GM23338 (cell line): ENCODE measurements around the gene AUH. TPM values are rescaled to one million over a fixed set of nuclear protein-coding genes. Genes with fewer than 3 reads are reported as not detected.

ENCODE experiments used
- ATAC-seq: fragments of 200-7000 bp; cut with Tn5 transposase; 3 replicates; pipeline ENCODE4 v1.9.1; 2020
- DNase-seq: peaks from one replicate; pipeline ENCODE4 v3.0.0-alpha.2; 2015; ENCODE audit warnings: low spot score
- H2AFZ ChIP-seq: fragments of 200-600 bp; sonication (generic); 2 replicates; pipeline ENCODE4 v1.8.0; 2016; ENCODE audit warnings: antibody characterized with exemption, mild to moderate bottlenecking, moderate library complexity
- H3F3A ChIP-seq: fragments of 200-600 bp; sonication (generic); replicated peaks from 2 replicates; pipeline ENCODE4 v1.8.0; 2017; ENCODE audit warnings: antibody characterized with exemption, mixed run types, low read depth
- H3K27ac ChIP-seq: fragments of 200-600 bp; sonication (generic); 2 replicates; pipeline ENCODE4 v1.6.1; 2016; ENCODE audit warnings: low read depth
- H3K27me3 ChIP-seq: fragments of 200-600 bp; sonication (generic); 2 replicates; pipeline ENCODE4 v1.8.0; 2016; ENCODE audit warnings: mild to moderate bottlenecking, mixed run types, moderate library complexity; ENCODE audit not compliant: insufficient read depth
- H3K36me3 ChIP-seq: fragments of 200-600 bp; sonication (generic); 2 replicates; pipeline ENCODE4 v1.8.0; 2016; ENCODE audit warnings: mild to moderate bottlenecking; ENCODE audit not compliant: insufficient read depth
- H3K4me1 ChIP-seq: fragments of 200-600 bp; sonication (generic); 2 replicates; pipeline ENCODE4 v1.8.0; 2016; ENCODE audit warnings: mild to moderate bottlenecking, moderate library complexity; ENCODE audit not compliant: insufficient read depth
- H3K4me2 ChIP-seq: fragments of 200-600 bp; sonication (generic); 2 replicates; pipeline ENCODE4 v1.7.1; 2017; ENCODE audit warnings: mixed run types
- H3K4me3 ChIP-seq: fragments of 200-600 bp; sonication (generic); 2 replicates; pipeline ENCODE4 v1.6.1; 2016; ENCODE audit warnings: mixed run types
- H3K79me2 ChIP-seq: fragments of 200-600 bp; sonication (generic); replicated peaks from 2 replicates; pipeline ENCODE4 v1.8.0; 2017; ENCODE audit warnings: mild to moderate bottlenecking; ENCODE audit not compliant: insufficient read depth
- H3K9me2 ChIP-seq: fragments of 200-600 bp; sonication (generic); 2 replicates; pipeline ENCODE4 v1.8.0; 2017; ENCODE audit not compliant: insufficient read depth
- H4K20me1 ChIP-seq: fragments of 200-600 bp; sonication (generic); replicated peaks from 2 replicates; pipeline ENCODE4 v1.8.0; 2017; ENCODE audit warnings: mild to moderate bottlenecking; ENCODE audit not compliant: insufficient read depth
- H3K27ac Mint-ChIP-seq: 2 replicates; pipeline ENCODE4 v1.8.0; 2020; ENCODE audit warnings: inconsistent platforms, mild to moderate bottlenecking, moderate library complexity, mixed read lengths
- H3K27me3 Mint-ChIP-seq: 3 replicates; pipeline ENCODE4 v1.8.0; 2022; ENCODE audit warnings: low read depth, mild to moderate bottlenecking, moderate library complexity, mixed read lengths, inconsistent platforms; ENCODE audit not compliant: insufficient read depth, poor library complexity
- H3K36me3 Mint-ChIP-seq: 3 replicates; pipeline ENCODE4 v1.8.0; 2021; ENCODE audit warnings: low read depth, mild to moderate bottlenecking, inconsistent platforms, moderate library complexity, mixed read lengths
- H3K4me1 Mint-ChIP-seq: 3 replicates; pipeline ENCODE4 v1.8.0; 2020; ENCODE audit warnings: mild to moderate bottlenecking, inconsistent platforms, mixed read lengths
- H3K4me3 Mint-ChIP-seq: 3 replicates; pipeline ENCODE4 v1.8.0; 2021; ENCODE audit warnings: moderate library complexity, mild to moderate bottlenecking, inconsistent platforms, mixed read lengths
- H3K9me3 Mint-ChIP-seq: 3 replicates; pipeline ENCODE4 v1.8.0; 2020; ENCODE audit warnings: moderate library complexity, mild to moderate bottlenecking, inconsistent platforms, mixed read lengths
- CREB1 ChIP-seq: fragments of 250-450 bp; sonication (Bioruptor Pico); IDR thresholded peaks from 2 replicates; pipeline ENCODE4 v1.5.0; 2020; ENCODE audit warnings: low read depth, mild to moderate bottlenecking, moderate library complexity
- EZH2 ChIP-seq: fragments of 200-600 bp; sonication (generic); IDR thresholded peaks from one replicate; pipeline ENCODE4 v1.8.0; 2017; ENCODE audit warnings: antibody characterized with exemption, mild to moderate bottlenecking, low read depth; ENCODE audit not compliant: unreplicated experiment
- EZH2phosphoT487 ChIP-seq: fragments of 200-600 bp; sonication (generic); IDR thresholded peaks from one replicate; pipeline ENCODE4 v1.8.1; 2018; ENCODE audit warnings: antibody characterized with exemption; ENCODE audit not compliant: unreplicated experiment
- JUNB ChIP-seq: IDR thresholded peaks from one replicate; pipeline ENCODE4 v1.6.1; 2016; ENCODE audit warnings: antibody characterized with exemption; ENCODE audit not compliant: unreplicated experiment
- NANOG ChIP-seq: IDR thresholded peaks from 2 replicates; pipeline ENCODE4 v1.6.1; 2016; ENCODE audit warnings: antibody characterized with exemption, borderline replicate concordance
- POLR2AphosphoS5 ChIP-seq: IDR thresholded peaks from 2 replicates; pipeline ENCODE4 v1.6.1; 2016; ENCODE audit warnings: antibody characterized with exemption, low read depth
- STAT1 ChIP-seq: IDR thresholded peaks from one replicate; pipeline ENCODE4 v1.6.1; 2016; ENCODE audit warnings: antibody characterized with exemption; ENCODE audit not compliant: unreplicated experiment
- ZNF114 ChIP-seq: fragments of 250-450 bp; sonication (Bioruptor Pico); IDR thresholded peaks from 2 replicates; pipeline ENCODE4 v1.5.0; 2020; ENCODE audit warnings: mild to moderate bottlenecking, moderate library complexity
- ZNF331 ChIP-seq: fragments of 250-450 bp; sonication (Bioruptor Pico); IDR thresholded peaks from 2 replicates; pipeline ENCODE4 v1.5.0; 2020; ENCODE audit warnings: low read depth, mild to moderate bottlenecking, moderate library complexity
- polyA plus RNA-seq: library from polyadenylated mRNA; unstranded; fragments of >200 nt; fragmentation: Nextera tagmentation; extraction: Ambion mirVana; gene quantifications from 2 replicates; pipeline ENCODE4 v1.2.1, GENCODE V29; 2016
- total RNA-seq: library from RNA; depleted of rRNA; stranded (reverse); fragments of >200 nt; shearing (Covaris generic); gene quantifications from 2 replicates; pipeline ENCODE4 v1.2.3, GENCODE V29; 2014
- TF ChIP-seq, protein P1 (sequence below): IDR thresholded peaks from 2 replicates; pipeline ENCODE4 v1.6.1; 2016; ENCODE audit warnings: antibody characterized with exemption
- TF ChIP-seq, protein P2 (sequence below): fragments of 250-450 bp; sonication (Bioruptor Pico); IDR thresholded peaks from 2 replicates; pipeline ENCODE4 v1.5.0; 2020; ENCODE audit warnings: mild to moderate bottlenecking, moderate library complexity
- TF ChIP-seq, protein P3 (sequence below), 2 experiments: fragments of 200-600 bp in 1 of 2; sonication (generic) in 1 of 2; conservative IDR thresholded peaks; 2 replicates each; pipeline versions ENCODE4 v1.5.1 to v1.6.1; 2016 to 2017; ENCODE audit warnings: antibody characterized with exemption in 2 of 2, low read depth in 2 of 2, mild to moderate bottlenecking in 2 of 2, moderate library complexity in 1 of 2
- TF ChIP-seq, protein P4 (sequence below): IDR thresholded peaks from one replicate; pipeline ENCODE4 v1.6.1; 2018; ENCODE audit warnings: antibody characterized with exemption; ENCODE audit not compliant: unreplicated experiment

Gene AUH
- total and polyA plus RNA-seq, 2 experiments from 2014 or later = 28.8 to 34.2 TPM

DNA sequence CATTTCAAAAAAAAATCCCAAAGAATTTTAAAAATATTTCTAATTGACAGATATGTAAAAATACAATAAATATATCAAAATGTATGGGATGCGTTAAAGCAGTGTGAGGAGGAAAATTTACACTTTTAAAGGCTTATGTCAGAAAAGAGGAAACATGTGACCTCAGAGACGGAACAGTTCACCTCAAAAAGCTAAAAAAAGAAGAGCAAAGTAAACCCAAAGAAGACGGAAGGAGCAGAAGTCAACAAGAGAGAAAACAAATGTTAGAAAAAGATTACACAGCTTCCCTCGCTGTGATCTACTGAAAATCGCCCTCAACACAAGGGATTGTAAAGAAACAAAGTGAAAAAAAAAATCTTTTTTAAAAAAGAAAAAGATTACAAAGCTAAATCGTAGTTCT lies 186.9 kb downstream of the AUH start:
- Histone ChIP-seq H4K20me1 (no peaks in the 10 kb centered on the region), H2AFZ (no peak overlapping the region), H3K79me2 (no peaks in the 10 kb centered on the region), H3K4me2 (no peak overlapping the region), H3K4me3 (no peak overlapping the region), H3K27me3 (no peaks in the 10 kb centered on the region), H3F3A (no peaks in the 10 kb centered on the region), H3K9me2 (no peaks in the 10 kb centered on the region), H3K4me1 (no peaks in the 10 kb centered on the region), H3K27ac (no peak overlapping the region), H3K36me3 (no peaks in the 10 kb centered on the region)
- DNase-seq = no peak
- ATAC-seq = no peak
- Mint-ChIP-seq H3K27me3 (peaks cover 3% of the 10 kb centered on the region), H3K36me3 (no peaks in the 10 kb centered on the region), H3K4me3 (no peak overlapping the region), H3K9me3 (peaks cover 10% of the 10 kb centered on the region; the same call in 2 of the 3 replicates), H3K4me1 (no peaks in the 10 kb centered on the region), H3K27ac (no peak overlapping the region)
- TF ChIP-seq, protein P1, sequence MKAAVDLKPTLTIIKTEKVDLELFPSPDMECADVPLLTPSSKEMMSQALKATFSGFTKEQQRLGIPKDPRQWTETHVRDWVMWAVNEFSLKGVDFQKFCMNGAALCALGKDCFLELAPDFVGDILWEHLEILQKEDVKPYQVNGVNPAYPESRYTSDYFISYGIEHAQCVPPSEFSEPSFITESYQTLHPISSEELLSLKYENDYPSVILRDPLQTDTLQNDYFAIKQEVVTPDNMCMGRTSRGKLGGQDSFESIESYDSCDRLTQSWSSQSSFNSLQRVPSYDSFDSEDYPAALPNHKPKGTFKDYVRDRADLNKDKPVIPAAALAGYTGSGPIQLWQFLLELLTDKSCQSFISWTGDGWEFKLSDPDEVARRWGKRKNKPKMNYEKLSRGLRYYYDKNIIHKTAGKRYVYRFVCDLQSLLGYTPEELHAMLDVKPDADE = no peak
- TF ChIP-seq POLR2AphosphoS5 (no peak), ZNF331 (no peak), CREB1 (no peak), NANOG (no peak), EZH2 (no peak), ZNF114 (CRISPR knock-in tag) (no peak), JUNB (no peak), STAT1 (no peak), EZH2phosphoT487 (no peak)
- TF ChIP-seq, protein P2, sequence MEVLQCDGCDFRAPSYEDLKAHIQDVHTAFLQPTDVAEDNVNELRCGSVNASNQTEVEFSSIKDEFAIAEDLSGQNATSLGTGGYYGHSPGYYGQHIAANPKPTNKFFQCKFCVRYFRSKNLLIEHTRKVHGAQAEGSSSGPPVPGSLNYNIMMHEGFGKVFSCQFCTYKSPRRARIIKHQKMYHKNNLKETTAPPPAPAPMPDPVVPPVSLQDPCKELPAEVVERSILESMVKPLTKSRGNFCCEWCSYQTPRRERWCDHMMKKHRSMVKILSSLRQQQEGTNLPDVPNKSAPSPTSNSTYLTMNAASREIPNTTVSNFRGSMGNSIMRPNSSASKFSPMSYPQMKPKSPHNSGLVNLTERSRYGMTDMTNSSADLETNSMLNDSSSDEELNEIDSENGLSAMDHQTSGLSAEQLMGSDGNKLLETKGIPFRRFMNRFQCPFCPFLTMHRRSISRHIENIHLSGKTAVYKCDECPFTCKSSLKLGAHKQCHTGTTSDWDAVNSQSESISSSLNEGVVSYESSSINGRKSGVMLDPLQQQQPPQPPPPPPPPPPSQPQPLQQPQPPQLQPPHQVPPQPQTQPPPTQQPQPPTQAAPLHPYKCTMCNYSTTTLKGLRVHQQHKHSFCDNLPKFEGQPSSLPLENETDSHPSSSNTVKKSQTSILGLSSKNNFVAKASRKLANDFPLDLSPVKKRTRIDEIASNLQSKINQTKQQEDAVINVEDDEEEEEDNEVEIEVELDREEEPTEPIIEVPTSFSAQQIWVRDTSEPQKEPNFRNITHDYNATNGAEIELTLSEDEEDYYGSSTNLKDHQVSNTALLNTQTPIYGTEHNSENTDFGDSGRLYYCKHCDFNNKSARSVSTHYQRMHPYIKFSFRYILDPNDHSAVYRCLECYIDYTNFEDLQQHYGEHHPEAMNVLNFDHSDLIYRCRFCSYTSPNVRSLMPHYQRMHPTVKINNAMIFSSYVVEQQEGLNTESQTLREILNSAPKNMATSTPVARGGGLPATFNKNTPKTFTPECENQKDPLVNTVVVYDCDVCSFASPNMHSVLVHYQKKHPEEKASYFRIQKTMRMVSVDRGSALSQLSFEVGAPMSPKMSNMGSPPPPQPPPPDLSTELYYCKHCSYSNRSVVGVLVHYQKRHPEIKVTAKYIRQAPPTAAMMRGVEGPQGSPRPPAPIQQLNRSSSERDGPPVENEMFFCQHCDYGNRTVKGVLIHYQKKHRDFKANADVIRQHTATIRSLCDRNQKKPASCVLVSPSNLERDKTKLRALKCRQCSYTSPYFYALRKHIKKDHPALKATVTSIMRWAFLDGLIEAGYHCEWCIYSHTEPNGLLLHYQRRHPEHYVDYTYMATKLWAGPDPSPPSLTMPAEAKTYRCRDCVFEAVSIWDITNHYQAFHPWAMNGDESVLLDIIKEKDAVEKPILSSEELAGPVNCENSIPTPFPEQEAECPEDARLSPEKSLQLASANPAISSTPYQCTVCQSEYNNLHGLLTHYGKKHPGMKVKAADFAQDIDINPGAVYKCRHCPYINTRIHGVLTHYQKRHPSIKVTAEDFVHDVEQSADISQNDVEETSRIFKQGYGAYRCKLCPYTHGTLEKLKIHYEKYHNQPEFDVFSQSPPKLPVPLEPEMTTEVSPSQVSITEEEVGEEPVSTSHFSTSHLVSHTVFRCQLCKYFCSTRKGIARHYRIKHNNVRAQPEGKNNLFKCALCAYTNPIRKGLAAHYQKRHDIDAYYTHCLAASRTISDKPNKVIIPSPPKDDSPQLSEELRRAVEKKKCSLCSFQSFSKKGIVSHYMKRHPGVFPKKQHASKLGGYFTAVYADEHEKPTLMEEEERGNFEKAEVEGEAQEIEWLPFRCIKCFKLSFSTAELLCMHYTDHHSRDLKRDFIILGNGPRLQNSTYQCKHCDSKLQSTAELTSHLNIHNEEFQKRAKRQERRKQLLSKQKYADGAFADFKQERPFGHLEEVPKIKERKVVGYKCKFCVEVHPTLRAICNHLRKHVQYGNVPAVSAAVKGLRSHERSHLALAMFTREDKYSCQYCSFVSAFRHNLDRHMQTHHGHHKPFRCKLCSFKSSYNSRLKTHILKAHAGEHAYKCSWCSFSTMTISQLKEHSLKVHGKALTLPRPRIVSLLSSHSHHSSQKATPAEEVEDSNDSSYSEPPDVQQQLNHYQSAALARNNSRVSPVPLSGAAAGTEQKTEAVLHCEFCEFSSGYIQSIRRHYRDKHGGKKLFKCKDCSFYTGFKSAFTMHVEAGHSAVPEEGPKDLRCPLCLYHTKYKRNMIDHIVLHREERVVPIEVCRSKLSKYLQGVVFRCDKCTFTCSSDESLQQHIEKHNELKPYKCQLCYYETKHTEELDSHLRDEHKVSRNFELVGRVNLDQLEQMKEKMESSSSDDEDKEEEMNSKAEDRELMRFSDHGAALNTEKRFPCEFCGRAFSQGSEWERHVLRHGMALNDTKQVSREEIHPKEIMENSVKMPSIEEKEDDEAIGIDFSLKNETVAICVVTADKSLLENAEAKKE (CRISPR knock-in tag) = no peak
- TF ChIP-seq, protein P3, sequence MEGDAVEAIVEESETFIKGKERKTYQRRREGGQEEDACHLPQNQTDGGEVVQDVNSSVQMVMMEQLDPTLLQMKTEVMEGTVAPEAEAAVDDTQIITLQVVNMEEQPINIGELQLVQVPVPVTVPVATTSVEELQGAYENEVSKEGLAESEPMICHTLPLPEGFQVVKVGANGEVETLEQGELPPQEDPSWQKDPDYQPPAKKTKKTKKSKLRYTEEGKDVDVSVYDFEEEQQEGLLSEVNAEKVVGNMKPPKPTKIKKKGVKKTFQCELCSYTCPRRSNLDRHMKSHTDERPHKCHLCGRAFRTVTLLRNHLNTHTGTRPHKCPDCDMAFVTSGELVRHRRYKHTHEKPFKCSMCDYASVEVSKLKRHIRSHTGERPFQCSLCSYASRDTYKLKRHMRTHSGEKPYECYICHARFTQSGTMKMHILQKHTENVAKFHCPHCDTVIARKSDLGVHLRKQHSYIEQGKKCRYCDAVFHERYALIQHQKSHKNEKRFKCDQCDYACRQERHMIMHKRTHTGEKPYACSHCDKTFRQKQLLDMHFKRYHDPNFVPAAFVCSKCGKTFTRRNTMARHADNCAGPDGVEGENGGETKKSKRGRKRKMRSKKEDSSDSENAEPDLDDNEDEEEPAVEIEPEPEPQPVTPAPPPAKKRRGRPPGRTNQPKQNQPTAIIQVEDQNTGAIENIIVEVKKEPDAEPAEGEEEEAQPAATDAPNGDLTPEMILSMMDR (conservative IDR thresholded peaks at IDR 0.05; ENCODE audit: low read depth in 2 of 2) = no peak
- TF ChIP-seq, protein P4, sequence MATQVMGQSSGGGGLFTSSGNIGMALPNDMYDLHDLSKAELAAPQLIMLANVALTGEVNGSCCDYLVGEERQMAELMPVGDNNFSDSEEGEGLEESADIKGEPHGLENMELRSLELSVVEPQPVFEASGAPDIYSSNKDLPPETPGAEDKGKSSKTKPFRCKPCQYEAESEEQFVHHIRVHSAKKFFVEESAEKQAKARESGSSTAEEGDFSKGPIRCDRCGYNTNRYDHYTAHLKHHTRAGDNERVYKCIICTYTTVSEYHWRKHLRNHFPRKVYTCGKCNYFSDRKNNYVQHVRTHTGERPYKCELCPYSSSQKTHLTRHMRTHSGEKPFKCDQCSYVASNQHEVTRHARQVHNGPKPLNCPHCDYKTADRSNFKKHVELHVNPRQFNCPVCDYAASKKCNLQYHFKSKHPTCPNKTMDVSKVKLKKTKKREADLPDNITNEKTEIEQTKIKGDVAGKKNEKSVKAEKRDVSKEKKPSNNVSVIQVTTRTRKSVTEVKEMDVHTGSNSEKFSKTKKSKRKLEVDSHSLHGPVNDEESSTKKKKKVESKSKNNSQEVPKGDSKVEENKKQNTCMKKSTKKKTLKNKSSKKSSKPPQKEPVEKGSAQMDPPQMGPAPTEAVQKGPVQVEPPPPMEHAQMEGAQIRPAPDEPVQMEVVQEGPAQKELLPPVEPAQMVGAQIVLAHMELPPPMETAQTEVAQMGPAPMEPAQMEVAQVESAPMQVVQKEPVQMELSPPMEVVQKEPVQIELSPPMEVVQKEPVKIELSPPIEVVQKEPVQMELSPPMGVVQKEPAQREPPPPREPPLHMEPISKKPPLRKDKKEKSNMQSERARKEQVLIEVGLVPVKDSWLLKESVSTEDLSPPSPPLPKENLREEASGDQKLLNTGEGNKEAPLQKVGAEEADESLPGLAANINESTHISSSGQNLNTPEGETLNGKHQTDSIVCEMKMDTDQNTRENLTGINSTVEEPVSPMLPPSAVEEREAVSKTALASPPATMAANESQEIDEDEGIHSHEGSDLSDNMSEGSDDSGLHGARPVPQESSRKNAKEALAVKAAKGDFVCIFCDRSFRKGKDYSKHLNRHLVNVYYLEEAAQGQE = no peak
